Caco-2 (cell line): ENCODE measurements around the gene CD36. TPM values are rescaled to one million over a fixed set of nuclear protein-coding genes. Genes with fewer than 3 reads are reported as not detected.

ENCODE experiments used
- BruUV-seq: library from RNA; stranded (reverse); fragments of 400-500 nt; replicated peaks from 2 replicates; lab custom pipeline; 2021; lab: Mats Ljungman, UMichigan
- CTCF ChIA-PET: fragments of 300-600 bp; sonication (Branson Sonifier 250); formaldehyde crosslinking; loops from one replicate; lab custom pipeline; 2022; ENCODE audit warnings: antibody characterized with exemption; lab: Charles Lee
- POLR2A ChIA-PET: fragments of 300-600 bp; sonication (Branson Sonifier 250); formaldehyde crosslinking; loops from one replicate; lab custom pipeline; 2022; ENCODE audit warnings: antibody characterized with exemption; lab: Charles Lee
- DNase-seq, 2 experiments: peaks; one replicate each; pipeline versions ENCODE4 v3.0.0 to v3.0.0-alpha.2; 2020 to 2022
- H3K27me3 ChIP-seq: replicated peaks from 2 replicates; pipeline ENCODE4 v1.6.0; 2011; ENCODE audit warnings: low read length; ENCODE audit not compliant: control insufficient read depth, insufficient read depth
- H3K36me3 ChIP-seq: 2 replicates; pipeline ENCODE4 v1.5.1; 2011; ENCODE audit warnings: low read length; ENCODE audit not compliant: control insufficient read depth, insufficient read depth
- H3K4me1 ChIP-seq: fragments of 250-450 bp; sonication (Bioruptor Pico); 2 replicates; pipeline ENCODE4 v1.5.1; 2020; ENCODE audit warnings: mild to moderate bottlenecking
- H3K4me3 ChIP-seq: 2 replicates; pipeline ENCODE4 v1.5.1; 2011; ENCODE audit warnings: low read depth, mild to moderate bottlenecking, control low read depth, low read length
- H3K9me3 ChIP-seq: fragments of 250-450 bp; sonication (Bioruptor Pico); 2 replicates; pipeline ENCODE4 v1.5.1; 2020; ENCODE audit warnings: mild to moderate bottlenecking, moderate library complexity
- H3K27ac Mint-ChIP-seq: one replicate; pipeline ENCODE4 v1.8.0; 2022; ENCODE audit warnings: mixed read lengths; ENCODE audit not compliant: unreplicated experiment
- H3K27me3 Mint-ChIP-seq: one replicate; pipeline ENCODE4 v1.8.0; 2022; ENCODE audit warnings: mixed read lengths; ENCODE audit not compliant: insufficient read depth, unreplicated experiment
- H3K36me3 Mint-ChIP-seq: one replicate; pipeline ENCODE4 v1.8.0; 2022; ENCODE audit warnings: mild to moderate bottlenecking, mixed read lengths; ENCODE audit not compliant: insufficient read depth, unreplicated experiment
- H3K4me1 Mint-ChIP-seq: one replicate; pipeline ENCODE4 v1.8.0; 2022; ENCODE audit warnings: low read depth, mixed read lengths; ENCODE audit not compliant: unreplicated experiment
- H3K4me3 Mint-ChIP-seq: one replicate; pipeline ENCODE4 v1.8.0; 2022; ENCODE audit warnings: mild to moderate bottlenecking, moderate library complexity, mixed read lengths; ENCODE audit not compliant: unreplicated experiment
- H3K9me3 Mint-ChIP-seq: one replicate; pipeline ENCODE4 v1.8.0; 2022; ENCODE audit warnings: mixed read lengths; ENCODE audit not compliant: unreplicated experiment
- CTCF ChIP-seq, 2 experiments: fragments of 200-600 bp in 1 of 2; IDR thresholded peaks; 1 replicate in 1 of 2; 2 replicates in 1 of 2; pipeline versions ENCODE4 v1.5.1 to v1.8.0; 2011 to 2022; ENCODE audit warnings: antibody characterized with exemption in 1 of 2, control low read depth in 1 of 2, inconsistent platforms in 1 of 2, low read depth in 1 of 2, low read length in 1 of 2, mild to moderate bottlenecking in 1 of 2, moderate library complexity in 1 of 2; ENCODE audit not compliant: insufficient read depth in 1 of 2, severe bottlenecking in 1 of 2, unreplicated experiment in 1 of 2
- intact Hi-C: fragments of 100-400 bp; cut with micrococcal nuclease; formaldehyde crosslinking; loops from one replicate; pipeline ENCODE4 v1.10.0; 2022; ENCODE audit not compliant: unreplicated experiment
- total RNA-seq: library from RNA; stranded (reverse); gene quantifications from 2 replicates; pipeline ENCODE4 v1.2.3, GENCODE V29; 2022

Gene CD36
- total RNA-seq, 1 experiment from 2014 or later: not detected

GRCh38 chr7:80671744-80672143 is 33.3 kb downstream of the CD36 start:
- H3K36me3 Mint-ChIP-seq: no peaks in the 10 kb centered on the region
- H3K4me1 ChIP-seq: no peaks in the 10 kb centered on the region
- H3K4me3 Mint-ChIP-seq: no peak overlapping the region
- H3K4me1 Mint-ChIP-seq: no peaks in the 10 kb centered on the region
- H3K27ac Mint-ChIP-seq: no peak overlapping the region
- POLR2A ChIA-PET: no interaction called here
- intact Hi-C loops: no loop called here
- no peak for DNase-seq
- H3K9me3 Mint-ChIP-seq: no peaks in the 10 kb centered on the region
- CTCF ChIA-PET: no interaction called here
- no TSS peak for BruUV-seq
- no peak for TF ChIP-seq CTCF (IDR thresholded peaks at IDR 0.05; ENCODE audit: insufficient read depth in 1 of 2, low read depth in 1 of 2, low read length in 1 of 2, severe bottlenecking in 1 of 2, unreplicated experiment in 1 of 2)
- no peak overlapping the region for H3K4me3 ChIP-seq
- H3K36me3 ChIP-seq: no peaks in the 10 kb centered on the region
- H3K9me3 ChIP-seq: no peaks in the 10 kb centered on the region
- H3K27me3 ChIP-seq: no peaks in the 10 kb centered on the region
- no peaks in the 10 kb centered on the region for H3K27me3 Mint-ChIP-seq

GRCh38 chr7:80675090-80675489 is 36.6 kb downstream of the CD36 start:
- Histone ChIP-seq H3K9me3 (no peaks in the 10 kb centered on the region), H3K4me3 (no peak overlapping the region), H3K4me1 (no peaks in the 10 kb centered on the region; the same call in none of the 2 replicates), H3K36me3 (no peaks in the 10 kb centered on the region), H3K27me3 (no peaks in the 10 kb centered on the region)
- H3K36me3 Mint-ChIP-seq: no peaks in the 10 kb centered on the region
- H3K9me3 Mint-ChIP-seq: no peaks in the 10 kb centered on the region
- no peaks in the 10 kb centered on the region for H3K27me3 Mint-ChIP-seq
- no peak for TF ChIP-seq CTCF (IDR thresholded peaks at IDR 0.05; ENCODE audit: insufficient read depth in 1 of 2, low read depth in 1 of 2, low read length in 1 of 2, severe bottlenecking in 1 of 2, unreplicated experiment in 1 of 2)
- DNase-seq: no peak
- no peaks in the 10 kb centered on the region for H3K4me1 Mint-ChIP-seq
- H3K27ac Mint-ChIP-seq: no peak overlapping the region
- no peak overlapping the region for H3K4me3 Mint-ChIP-seq
- no TSS peak for BruUV-seq
- CTCF ChIA-PET: no interaction called here
- POLR2A ChIA-PET: no interaction called here
- intact Hi-C loops: no loop called here

- Histone ChIP-seq H3K4me1 (no peaks in the 10 kb centered on the region; the same call in none of the 2 replicates), H3K4me3 (no peak overlapping the region), H3K36me3 (no peaks in the 10 kb centered on the region), H3K27me3 (no peaks in the 10 kb centered on the region), H3K9me3 (no peaks in the 10 kb centered on the region)
- Mint-ChIP-seq H3K4me1 (no peaks in the 10 kb centered on the region), H3K27me3 (no peaks in the 10 kb centered on the region), H3K9me3 (no peaks in the 10 kb centered on the region), H3K36me3 (no peaks in the 10 kb centered on the region), H3K4me3 (no peak overlapping the region), H3K27ac (no peak overlapping the region)
- CTCF ChIA-PET: no interaction called here
- intact Hi-C loops: no loop called here
- no peak for DNase-seq
- POLR2A ChIA-PET: no interaction called here
- BruUV-seq: no TSS peak
- no peak for TF ChIP-seq CTCF (IDR thresholded peaks at IDR 0.05; ENCODE audit: insufficient read depth in 1 of 2, low read depth in 1 of 2, low read length in 1 of 2, severe bottlenecking in 1 of 2, unreplicated experiment in 1 of 2)
Measured at GRCh38 chr7:80676404-80676803, 38.0 kb downstream of the CD36 start.
